Measurements from ENCODE around the gene NEUROG2.

GRCh38 chr4:112523764-112524505, 8.0 kb upstream of the NEUROG2 start:
- TF ChIP-seq, protein P1, sequence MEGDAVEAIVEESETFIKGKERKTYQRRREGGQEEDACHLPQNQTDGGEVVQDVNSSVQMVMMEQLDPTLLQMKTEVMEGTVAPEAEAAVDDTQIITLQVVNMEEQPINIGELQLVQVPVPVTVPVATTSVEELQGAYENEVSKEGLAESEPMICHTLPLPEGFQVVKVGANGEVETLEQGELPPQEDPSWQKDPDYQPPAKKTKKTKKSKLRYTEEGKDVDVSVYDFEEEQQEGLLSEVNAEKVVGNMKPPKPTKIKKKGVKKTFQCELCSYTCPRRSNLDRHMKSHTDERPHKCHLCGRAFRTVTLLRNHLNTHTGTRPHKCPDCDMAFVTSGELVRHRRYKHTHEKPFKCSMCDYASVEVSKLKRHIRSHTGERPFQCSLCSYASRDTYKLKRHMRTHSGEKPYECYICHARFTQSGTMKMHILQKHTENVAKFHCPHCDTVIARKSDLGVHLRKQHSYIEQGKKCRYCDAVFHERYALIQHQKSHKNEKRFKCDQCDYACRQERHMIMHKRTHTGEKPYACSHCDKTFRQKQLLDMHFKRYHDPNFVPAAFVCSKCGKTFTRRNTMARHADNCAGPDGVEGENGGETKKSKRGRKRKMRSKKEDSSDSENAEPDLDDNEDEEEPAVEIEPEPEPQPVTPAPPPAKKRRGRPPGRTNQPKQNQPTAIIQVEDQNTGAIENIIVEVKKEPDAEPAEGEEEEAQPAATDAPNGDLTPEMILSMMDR (IDR thresholded peaks at IDR 0.05; ENCODE audit: insufficient read depth, low read length) = peak; percentile 53
- TF ChIP-seq POLR2AphosphoS5 (IDR thresholded peaks at IDR 0.05; ENCODE audit: low read depth) = no peak
- TF ChIP-seq SPI1 (IDR thresholded peaks at IDR 0.05; ENCODE audit: borderline replicate concordance, low read depth) = no peak
- TF ChIP-seq GABPA (IDR thresholded peaks at IDR 0.05; ENCODE audit: low read depth) = no peak

Data from HL-60 (cell line).